GM08714 (cell line): ENCODE results near the gene MGLL.

ENCODE experiments used
- H3K4me3 ChIP-seq: fragments of 200-500 bp; sonication (Bioruptor generic); 2 replicates; pipeline ENCODE4 v1.5.1; 2014; ENCODE audit warnings: mild to moderate bottlenecking, low read length, inconsistent platforms
- ZNF274 ChIP-seq: IDR thresholded peaks from 2 replicates; pipeline ENCODE4 v1.6.1; 2012; ENCODE audit warnings: mild to moderate bottlenecking, low read depth, low read length

Gene MGLL

GRCh38 chr3:127717357-127718244 is 104.7 kb downstream of the MGLL start:
- no peak overlapping the region for H3K4me3 ChIP-seq
- TF ChIP-seq ZNF274: no peak

GRCh38 chr3:127716384-127716783 is 105.9 kb downstream of the MGLL start:
- TF ChIP-seq ZNF274: no peak
- H3K4me3 ChIP-seq: no peak overlapping the region

GRCh38 chr3:127715532-127715931 is 106.8 kb downstream of the MGLL start:
- TF ChIP-seq ZNF274: no peak

GRCh38 chr3:127714866-127715265 is 107.4 kb downstream of the MGLL start:
- no peak overlapping the region for H3K4me3 ChIP-seq
- TF ChIP-seq ZNF274: no peak

More at GRCh38 chr3:127715532-127715931, 106.8 kb downstream of the MGLL start:
- H3K4me3 ChIP-seq: no peak overlapping the region

- H3K4me3 ChIP-seq: no peak overlapping the region
- TF ChIP-seq ZNF274: no peak
Observed at GRCh38 chr3:127714125-127714571, 108.2 kb downstream of the MGLL start.

- H3K4me3 ChIP-seq: no peak overlapping the region
- no peak for TF ChIP-seq ZNF274
Observed at GRCh38 chr3:127712881-127713771, 109.2 kb downstream of the MGLL start.

GRCh38 chr3:127712461-127712860 is 109.9 kb downstream of the MGLL start:
- H3K4me3 ChIP-seq: no peak overlapping the region
- no peak for TF ChIP-seq ZNF274

- no peak overlapping the region for H3K4me3 ChIP-seq
- no peak for TF ChIP-seq ZNF274
Observed at GRCh38 chr3:127711896-127712295, 110.4 kb downstream of the MGLL start.

- no peak for TF ChIP-seq ZNF274
Observed at GRCh38 chr3:127711021-127711695, 111.2 kb downstream of the MGLL start.

GRCh38 chr3:127710155-127710941 is 112.0 kb downstream of the MGLL start:
- TF ChIP-seq ZNF274: no peak
- no peak overlapping the region for H3K4me3 ChIP-seq

More at GRCh38 chr3:127711021-127711695, 111.2 kb downstream of the MGLL start:
- no peak overlapping the region for H3K4me3 ChIP-seq

GRCh38 chr3:127709320-127710060 is 112.8 kb downstream of the MGLL start:
- no peak for TF ChIP-seq ZNF274

GRCh38 chr3:127708837-127709236 is 113.5 kb downstream of the MGLL start:
- no peak overlapping the region for H3K4me3 ChIP-seq
- no peak for TF ChIP-seq ZNF274

More at GRCh38 chr3:127709320-127710060, 112.8 kb downstream of the MGLL start:
- H3K4me3 ChIP-seq: no peak overlapping the region
